Right kidney (tissue), 9 donors: ENCODE results near the gene PTGR1.

ENCODE experiments used
- DNase-seq: peaks from one replicate; pipeline ENCODE4 v3.0.0-alpha.2; 2016
- long read RNA-seq, 8 donors: transcript quantifications; one replicate each; lab custom pipeline, GENCODE V29; 2026

PTGR1 gene
- long read RNA-seq, donor 1, transcript PTGR1-201 (10 exons, 1,223 nt) = minor isoform, 26 of 182 reads
- long read RNA-seq, donor 1, transcript PTGR1-203 (4 exons, 1,061 nt) = minor isoform, 8 of 182 reads
- long read RNA-seq, donor 1, transcript PTGR1-202 (4 exons, 847 nt) = minor isoform, 9 of 182 reads
- long read RNA-seq, donor 1, transcript PTGR1-205 (10 exons, 1,407 nt) = major isoform, 85 of 182 reads
- long read RNA-seq, donor 1, partial matches to known transcripts = 26 of 182 reads
- long read RNA-seq, donor 1, other reads (novel, unspliced or antisense) = 21 of 182 reads
- long read RNA-seq, donor 2, transcript PTGR1-201 (10 exons, 1,223 nt) = minor isoform, 10 of 109 reads
- long read RNA-seq, donor 2, transcript PTGR1-203 (4 exons, 1,061 nt) = minor isoform, 6 of 109 reads
- long read RNA-seq, donor 2, transcript PTGR1-205 (10 exons, 1,407 nt) = major isoform, 55 of 109 reads
- long read RNA-seq, donor 2, partial matches to known transcripts = 30 of 109 reads
- long read RNA-seq, donor 2, other reads (novel, unspliced or antisense) = 6 of 109 reads
- long read RNA-seq, donor 3, transcript PTGR1-205 (10 exons, 1,407 nt) = major isoform, 36 of 62 reads
- long read RNA-seq, donor 3, transcript PTGR1-201 (10 exons, 1,223 nt) = minor isoform, 6 of 62 reads
- long read RNA-seq, donor 3, partial matches to known transcripts = 16 of 62 reads
- long read RNA-seq, donor 3, other reads (novel, unspliced or antisense) = 0 of 62 reads
- long read RNA-seq, donor 4, transcript PTGR1-201 (10 exons, 1,223 nt) = minor isoform, 20 of 148 reads
- long read RNA-seq, donor 4, transcript PTGR1-202 (4 exons, 847 nt) = minor isoform, 10 of 148 reads
- long read RNA-seq, donor 4, transcript PTGR1-205 (10 exons, 1,407 nt) = major isoform, 74 of 148 reads
- long read RNA-seq, donor 4, transcript PTGR1-203 (4 exons, 1,061 nt) = minor isoform, 13 of 148 reads
- long read RNA-seq, donor 4, partial matches to known transcripts = 20 of 148 reads
- long read RNA-seq, donor 4, other reads (novel, unspliced or antisense) = 11 of 148 reads
- long read RNA-seq, donor 5, transcript PTGR1-201 (10 exons, 1,223 nt) = minor isoform, 16 of 136 reads
- long read RNA-seq, donor 5, transcript PTGR1-205 (10 exons, 1,407 nt) = major isoform, 67 of 136 reads
- long read RNA-seq, donor 5, transcript PTGR1-207 (11 exons, 1,941 nt) = minor isoform, 5 of 136 reads
- long read RNA-seq, donor 5, transcript PTGR1-203 (4 exons, 1,061 nt) = minor isoform, 8 of 136 reads
- long read RNA-seq, donor 5, partial matches to known transcripts = 23 of 136 reads
- long read RNA-seq, donor 5, other reads (novel, unspliced or antisense) = 16 of 136 reads
- long read RNA-seq, donor 6, transcript PTGR1-201 (10 exons, 1,223 nt) = minor isoform, 11 of 160 reads
- long read RNA-seq, donor 6, transcript PTGR1-203 (4 exons, 1,061 nt) = minor isoform, 12 of 160 reads
- long read RNA-seq, donor 6, transcript PTGR1-205 (10 exons, 1,407 nt) = major isoform, 80 of 160 reads
- long read RNA-seq, donor 6, partial matches to known transcripts = 45 of 160 reads
- long read RNA-seq, donor 6, other reads (novel, unspliced or antisense) = 5 of 160 reads
- long read RNA-seq, donor 7, transcript PTGR1-205 (10 exons, 1,407 nt) = major isoform, 83 of 153 reads
- long read RNA-seq, donor 7, transcript PTGR1-207 (11 exons, 1,941 nt) = minor isoform, 6 of 153 reads
- long read RNA-seq, donor 7, transcript PTGR1-203 (4 exons, 1,061 nt) = minor isoform, 16 of 153 reads
- long read RNA-seq, donor 7, transcript PTGR1-201 (10 exons, 1,223 nt) = minor isoform, 16 of 153 reads
- long read RNA-seq, donor 7, partial matches to known transcripts = 19 of 153 reads
- long read RNA-seq, donor 7, other reads (novel, unspliced or antisense) = 9 of 153 reads
- long read RNA-seq, donor 8, transcript PTGR1-203 (4 exons, 1,061 nt) = minor isoform, 10 of 158 reads
- long read RNA-seq, donor 8, transcript PTGR1-201 (10 exons, 1,223 nt) = minor isoform, 22 of 158 reads
- long read RNA-seq, donor 8, transcript PTGR1-205 (10 exons, 1,407 nt) = major isoform, 66 of 158 reads
- long read RNA-seq, donor 8, partial matches to known transcripts = 39 of 158 reads
- long read RNA-seq, donor 8, other reads (novel, unspliced or antisense) = 14 of 158 reads

- peak; percentile 90 for DNase-seq
Observed at GRCh38 chr9:111599092-111599954, at the start of gene PTGR1. PTGR1 (minus strand) TSS chr9:111599647; CDS start chr9:111597422, 2,225 bp downstream.

- DNase-seq = no peak
Observed at GRCh38 chr9:111649016-111649415, 49.6 kb upstream of the PTGR1 start.

GRCh38 chr9:111648066-111648465 lies 48.6 kb upstream of the PTGR1 start:
- no peak for DNase-seq

- DNase-seq = no peak
Observed at GRCh38 chr9:111646417-111646816, 47.0 kb upstream of the PTGR1 start.

GRCh38 chr9:111645806-111646205 lies 46.4 kb upstream of the PTGR1 start:
- no peak for DNase-seq

GRCh38 chr9:111644195-111644772 lies 44.8 kb upstream of the PTGR1 start:
- DNase-seq = no peak

- DNase-seq = no peak
Observed at GRCh38 chr9:111637421-111637950, 38.0 kb upstream of the PTGR1 start.

- no peak for DNase-seq
Observed at GRCh38 chr9:111634860-111635259, 35.4 kb upstream of the PTGR1 start.

- no peak for DNase-seq
Observed at GRCh38 chr9:111633389-111633736, 33.9 kb upstream of the PTGR1 start.

GRCh38 chr9:111632695-111633388 lies 33.4 kb upstream of the PTGR1 start:
- DNase-seq = no peak

GRCh38 chr9:111632060-111632459 lies 32.6 kb upstream of the PTGR1 start:
- DNase-seq = no peak

GRCh38 chr9:111631214-111631971 lies 31.9 kb upstream of the PTGR1 start, which contains the start of gene DNAJC25:
DNAJC25 (plus strand) TSS chr9:111631334; CDS start chr9:111631408, 74 bp downstream.
- DNase-seq = peak; percentile 94

GRCh38 chr9:111630964-111631213 lies 31.4 kb upstream of the PTGR1 start:
- DNase-seq = no peak

GRCh38 chr9:111630182-111630963 lies 30.9 kb upstream of the PTGR1 start:
- peak; percentile 47 for DNase-seq

GRCh38 chr9:111628411-111628810 lies 29.0 kb upstream of the PTGR1 start:
- DNase-seq = no peak

- DNase-seq = no peak
Observed at GRCh38 chr9:111627260-111627963, 28.0 kb upstream of the PTGR1 start.
